KG1 (cell line): ENCODE measurements around the gene GFY.

Experiments used
- DNase-seq: peaks from one replicate; lab custom pipeline; 2025; lab: John Stamatoyannopoulos, UW

Gene GFY

GRCh38 chr19:49408816-49409440, 16.3 kb upstream of the GFY start:
- no peak for DNase-seq

GRCh38 chr19:49409441-49410029, 15.7 kb upstream of the GFY start:
- no peak for DNase-seq

- DNase-seq: no peak
Measured at GRCh38 chr19:49411681-49412326, 13.4 kb upstream of the GFY start.

GRCh38 chr19:49413348-49413747, 11.8 kb upstream of the GFY start:
- DNase-seq: no peak

DNA sequence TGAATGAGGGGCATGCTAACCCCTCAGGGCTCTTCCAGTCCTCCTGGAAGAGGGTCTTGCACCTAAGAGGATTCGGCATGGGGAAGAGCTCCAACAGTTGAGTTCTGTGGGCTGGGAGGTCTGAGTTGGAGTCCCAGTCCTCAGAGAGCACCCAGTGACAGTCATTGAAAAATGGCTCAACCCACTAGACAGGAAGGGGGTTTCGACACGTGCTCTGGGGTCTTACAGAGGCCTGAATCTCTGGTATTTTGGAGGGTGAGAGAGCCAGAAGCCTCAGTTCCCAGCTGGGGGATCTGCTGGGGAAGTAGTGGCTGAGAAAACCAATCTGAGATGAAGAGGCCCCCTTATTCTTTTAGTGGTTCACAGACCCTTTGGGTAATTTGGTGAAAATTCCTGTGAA, 10.9 kb upstream of the GFY start:
- no peak for DNase-seq

- no peak for DNase-seq
Measured at GRCh38 chr19:49415102-49415809, 9.9 kb upstream of the GFY start.

DNA sequence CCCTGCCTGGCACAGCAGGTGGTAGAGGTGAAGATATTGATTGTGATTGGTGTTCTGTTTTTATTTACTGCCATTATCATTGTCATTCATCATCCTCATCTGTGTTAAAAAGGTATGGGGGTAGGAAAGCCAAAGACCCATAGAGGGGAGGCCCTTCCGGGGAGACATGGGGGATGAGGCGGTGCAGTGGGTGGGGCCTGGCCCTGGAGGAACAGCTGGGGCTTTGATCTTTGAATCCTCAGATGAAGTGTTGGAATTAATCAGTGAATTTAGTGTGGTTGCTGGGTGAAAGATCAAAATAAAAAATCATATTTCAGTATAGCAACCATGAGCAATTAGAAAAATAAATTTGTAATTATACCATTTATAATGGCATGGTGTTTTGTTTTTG, 9.4 kb upstream of the GFY start:
- DNase-seq: no peak

GRCh38 chr19:49417088-49417487, 8.1 kb upstream of the GFY start:
- no peak for DNase-seq

GRCh38 chr19:49418511-49418910, 6.7 kb upstream of the GFY start:
- no peak for DNase-seq

DNA sequence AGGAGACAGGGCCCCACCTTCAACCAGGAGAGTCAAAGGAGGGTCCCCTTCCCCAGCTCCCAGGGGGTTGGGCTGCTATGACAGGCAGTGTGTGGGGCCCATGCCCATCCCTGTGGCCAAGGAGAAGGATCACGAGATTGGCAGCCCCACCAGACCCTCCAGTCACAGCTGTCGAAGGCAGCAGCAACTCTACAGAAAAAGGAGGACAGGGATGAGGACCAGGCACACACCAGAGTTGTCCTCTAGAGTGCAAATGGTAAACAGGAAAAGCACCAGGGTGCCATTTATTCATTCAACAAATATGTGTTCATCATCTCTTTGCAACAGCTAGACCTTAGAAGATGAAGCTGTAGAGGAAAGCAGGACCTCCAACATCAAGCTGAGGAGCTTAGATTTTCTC, 6.0 kb upstream of the GFY start:
- no peak for DNase-seq

GRCh38 chr19:49420227-49420626, 5.0 kb upstream of the GFY start:
- DNase-seq: no peak

- no peak for DNase-seq
Measured at GRCh38 chr19:49421039-49421877, 3.9 kb upstream of the GFY start.

DNA sequence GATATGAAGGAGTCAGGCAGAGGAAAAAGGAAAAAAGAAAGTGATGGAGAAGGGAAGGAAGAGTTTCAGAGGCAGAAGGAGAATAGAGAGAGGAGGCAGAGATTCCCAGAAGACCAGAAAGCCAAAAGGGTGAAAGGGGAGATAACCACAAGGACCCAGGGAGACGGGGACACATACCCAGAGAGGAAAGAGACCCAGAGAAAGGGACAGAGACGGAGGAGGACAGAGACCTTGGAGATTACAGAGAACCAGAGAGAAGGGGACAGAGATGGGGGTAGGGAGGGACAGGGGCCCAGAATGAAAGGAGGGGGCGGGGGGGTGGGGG, 3.3 kb upstream of the GFY start:
- no peak for DNase-seq

GRCh38 chr19:49422407-49423070, 2.6 kb upstream of the GFY start:
- DNase-seq: no peak

- no peak for DNase-seq
Measured at GRCh38 chr19:49423071-49423984, 1.9 kb upstream of the GFY start, which contains the start of gene PTH2. Gene PTH2 (minus strand): TSS chr19:49423441. CDS start chr19:49423339, 102 bp downstream.

DNA sequence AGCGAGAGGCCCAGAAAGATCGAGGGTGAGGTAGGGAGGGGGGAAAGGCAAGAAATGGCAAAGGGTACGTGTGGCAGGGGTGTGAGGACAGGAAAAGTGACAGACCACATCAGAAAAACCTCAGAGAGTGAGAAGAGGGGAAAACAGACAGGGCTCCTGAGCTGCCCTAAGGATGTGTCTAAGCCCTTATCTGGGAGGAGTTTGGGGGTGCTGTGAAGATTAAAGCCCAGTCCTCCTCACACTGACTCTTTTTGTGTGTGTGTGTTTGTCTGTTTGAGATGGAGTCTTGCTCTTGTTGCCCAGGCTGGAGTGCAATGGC, 1.2 kb upstream of the GFY start:
- no peak for DNase-seq

DNA sequence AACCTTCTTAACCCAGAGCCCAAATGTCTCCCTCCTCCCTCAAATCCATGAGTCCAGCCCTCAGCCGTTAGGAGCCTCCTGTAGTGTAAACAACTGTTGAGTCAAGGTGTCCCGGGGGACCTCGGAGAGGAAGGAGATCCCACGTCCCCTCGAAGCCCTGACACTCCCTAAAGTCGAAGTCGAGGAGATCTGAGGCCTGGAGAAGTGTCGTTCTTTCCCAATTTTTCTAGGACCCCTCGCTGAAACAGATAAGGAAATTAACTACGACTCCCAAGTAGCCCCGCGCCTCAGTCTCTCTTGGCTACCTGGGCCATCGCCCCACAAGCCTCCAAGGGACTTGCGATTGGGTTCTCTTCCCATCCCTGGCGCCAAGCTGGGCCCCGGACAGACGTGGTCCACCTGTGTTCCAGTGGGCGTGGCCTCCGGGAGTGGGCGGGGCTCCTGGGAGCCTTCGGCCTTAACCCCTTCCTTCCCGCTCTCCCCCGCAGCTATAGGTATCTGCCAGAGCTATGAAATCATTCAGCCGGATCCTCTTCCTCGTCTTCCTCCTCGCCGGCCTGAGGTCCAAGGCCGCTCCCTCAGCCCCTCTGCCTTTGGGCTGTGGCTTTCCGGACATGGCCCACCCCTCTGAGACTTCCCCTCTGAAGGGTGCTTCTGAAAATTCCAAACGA, 869 bp downstream of the GFY start:
- no peak for DNase-seq

GRCh38 chr19:49427339-49427738, 2.2 kb downstream of the GFY start:
- DNase-seq: no peak

DNA sequence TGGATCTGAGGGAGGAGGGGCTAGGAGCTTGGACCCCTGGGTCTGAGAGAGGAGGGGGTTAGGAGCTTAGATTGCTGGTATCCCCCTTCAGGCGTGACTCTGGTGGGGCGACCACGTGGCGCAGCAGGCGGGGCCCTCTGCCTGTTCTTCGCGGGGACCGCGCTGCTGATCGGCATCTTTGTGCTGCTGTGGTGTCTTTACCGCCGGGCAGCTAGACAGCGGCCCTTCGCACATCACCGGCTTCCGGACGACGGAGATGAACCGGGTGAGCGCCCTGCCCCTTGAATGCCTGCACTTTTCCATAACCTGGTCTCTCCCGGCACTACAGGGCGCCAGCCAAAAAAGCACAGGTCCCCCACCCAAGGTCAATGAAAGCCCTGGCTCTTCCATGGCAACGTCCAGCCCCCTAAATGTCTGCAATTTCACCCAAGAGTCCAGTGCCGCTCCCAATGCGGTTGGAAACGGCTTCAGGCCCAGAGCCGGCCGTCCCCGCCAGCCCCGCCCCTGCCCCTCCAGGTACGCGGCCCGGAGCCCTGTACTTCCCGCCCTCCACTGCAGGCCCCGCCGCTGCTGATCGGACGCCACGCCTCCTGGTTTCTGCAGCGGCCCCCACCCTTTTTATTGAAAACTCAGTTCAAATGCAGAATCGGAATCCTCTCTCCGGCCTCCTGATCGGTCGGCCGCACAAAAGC, 2.8 kb downstream of the GFY start:
- no peak for DNase-seq
